Measurements from ENCODE around the gene C1QL1.

C1QL1 gene

GRCh38 chr17:44932787-44933097 lies 35.4 kb downstream of the C1QL1 start:
- no peak for TF ChIP-seq EGR1 (IDR thresholded peaks at IDR 0.05)
- no peak for TF ChIP-seq TEAD4 (IDR thresholded peaks at IDR 0.05)
- TF ChIP-seq FOXM1 (IDR thresholded peaks at IDR 0.05; ENCODE audit: borderline replicate concordance, low read depth), result no peak
- no peak for TF ChIP-seq RAD21 (IDR thresholded peaks at IDR 0.05; ENCODE audit: low read depth)
- no peak for TF ChIP-seq TCF12 (IDR thresholded peaks at IDR 0.05; ENCODE audit: low read depth)
- TF ChIP-seq YY1 (IDR thresholded peaks at IDR 0.05; ENCODE audit: low read depth), result no peak
- TF ChIP-seq REST (IDR thresholded peaks at IDR 0.05; ENCODE audit: low read depth), result no peak
- no peak for TF ChIP-seq TAF1 (IDR thresholded peaks at IDR 0.05; ENCODE audit: low read depth)
- TF ChIP-seq NFIC (IDR thresholded peaks at IDR 0.05), result no peak
- no peak for TF ChIP-seq MAX (IDR thresholded peaks at IDR 0.05)
- no peak for TF ChIP-seq CEBPB (IDR thresholded peaks at IDR 0.05)
- TF ChIP-seq EP300 (IDR thresholded peaks at IDR 0.05; ENCODE audit: borderline replicate concordance), result no peak

DNA sequence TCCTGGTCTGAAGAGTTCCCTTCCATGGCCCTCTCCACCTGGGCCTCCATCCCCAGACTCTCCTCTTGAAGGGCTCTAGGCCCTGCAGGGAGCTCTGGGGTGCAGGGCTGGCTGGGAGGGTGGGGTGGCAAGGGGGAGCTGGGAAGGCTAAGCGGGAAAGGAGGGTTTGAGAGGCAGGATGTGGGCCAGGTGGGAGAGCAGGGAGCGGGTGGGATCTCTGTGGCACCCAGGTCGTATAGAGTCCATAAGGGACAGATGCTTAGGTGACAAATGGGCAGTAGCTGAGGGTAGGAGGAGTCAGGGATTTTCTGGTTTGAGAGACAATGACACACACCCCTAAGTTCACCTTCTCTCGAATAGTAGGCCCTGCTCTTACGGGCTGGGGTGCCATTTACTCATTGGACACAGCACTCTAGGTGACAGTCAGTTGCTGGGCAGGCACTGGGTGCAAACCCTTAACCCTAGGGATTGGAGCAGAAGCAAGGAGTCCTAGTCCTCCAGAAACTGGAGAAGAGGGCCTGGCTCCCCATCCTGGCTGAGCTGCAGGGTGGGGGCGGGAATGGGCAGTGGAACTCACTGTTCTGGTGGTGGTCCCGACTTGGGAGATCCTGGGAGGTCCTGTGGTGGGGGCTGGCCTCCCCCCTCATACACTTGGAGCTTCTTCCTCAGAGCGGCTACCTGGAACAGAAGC lies 35.9 kb downstream of the C1QL1 start:
- no peak for TF ChIP-seq NFIC (IDR thresholded peaks at IDR 0.05)
- TF ChIP-seq ZBTB7A (IDR thresholded peaks at IDR 0.05; ENCODE audit: low read depth), result no peak
- TF ChIP-seq TCF12 (IDR thresholded peaks at IDR 0.05; ENCODE audit: low read depth), result no peak
- no peak for TF ChIP-seq TEAD4 (IDR thresholded peaks at IDR 0.05)
- TF ChIP-seq TAF1 (IDR thresholded peaks at IDR 0.05; ENCODE audit: low read depth), result no peak
- TF ChIP-seq CREB1 (IDR thresholded peaks at IDR 0.05; ENCODE audit: low read depth), result no peak
- no peak for TF ChIP-seq CEBPB (IDR thresholded peaks at IDR 0.05)
- TF ChIP-seq EP300 (IDR thresholded peaks at IDR 0.05; ENCODE audit: borderline replicate concordance), result no peak
- no peak for TF ChIP-seq FOXM1 (IDR thresholded peaks at IDR 0.05; ENCODE audit: borderline replicate concordance, low read depth)
- no peak for TF ChIP-seq REST (IDR thresholded peaks at IDR 0.05; ENCODE audit: low read depth)
- TF ChIP-seq EGR1 (IDR thresholded peaks at IDR 0.05), result no peak
- no peak for TF ChIP-seq RAD21 (IDR thresholded peaks at IDR 0.05; ENCODE audit: low read depth)

DNA sequence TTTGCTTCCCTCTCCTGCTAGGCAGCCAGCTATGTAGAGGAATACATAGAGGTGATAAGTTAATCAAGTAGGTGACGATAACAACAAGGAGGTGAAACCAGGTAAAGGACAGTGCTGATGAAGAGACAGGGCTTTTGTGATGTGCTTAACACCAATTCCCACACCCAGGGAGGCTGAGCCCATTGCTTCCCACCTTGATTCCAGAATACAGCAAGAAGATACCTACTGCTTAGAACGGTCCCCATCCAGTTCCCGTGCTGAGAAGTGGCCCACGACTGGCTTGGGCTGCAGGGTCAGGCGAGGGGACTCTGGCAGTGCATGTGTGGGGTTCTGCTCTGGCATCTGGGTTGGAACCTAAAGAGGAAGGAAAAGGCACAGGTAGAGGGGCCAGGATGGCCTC lies 36.7 kb downstream of the C1QL1 start:
- no peak for TF ChIP-seq MAX (IDR thresholded peaks at IDR 0.05)
- no peak for TF ChIP-seq TEAD4 (IDR thresholded peaks at IDR 0.05)
- TF ChIP-seq REST (IDR thresholded peaks at IDR 0.05; ENCODE audit: low read depth), result no peak
- no peak for TF ChIP-seq RAD21 (IDR thresholded peaks at IDR 0.05; ENCODE audit: low read depth)
- TF ChIP-seq ZBTB7A (IDR thresholded peaks at IDR 0.05; ENCODE audit: low read depth), result no peak
- no peak for TF ChIP-seq CEBPB (IDR thresholded peaks at IDR 0.05)
- TF ChIP-seq CREB1 (IDR thresholded peaks at IDR 0.05; ENCODE audit: low read depth), result no peak
- no peak for TF ChIP-seq YY1 (IDR thresholded peaks at IDR 0.05; ENCODE audit: low read depth)
- TF ChIP-seq TAF1 (IDR thresholded peaks at IDR 0.05; ENCODE audit: low read depth), result no peak
- TF ChIP-seq EGR1 (IDR thresholded peaks at IDR 0.05), result no peak
- no peak for TF ChIP-seq TCF12 (IDR thresholded peaks at IDR 0.05; ENCODE audit: low read depth)
- no peak for TF ChIP-seq EP300 (IDR thresholded peaks at IDR 0.05; ENCODE audit: borderline replicate concordance)
- no peak for TF ChIP-seq FOXM1 (IDR thresholded peaks at IDR 0.05; ENCODE audit: borderline replicate concordance, low read depth)

DNA sequence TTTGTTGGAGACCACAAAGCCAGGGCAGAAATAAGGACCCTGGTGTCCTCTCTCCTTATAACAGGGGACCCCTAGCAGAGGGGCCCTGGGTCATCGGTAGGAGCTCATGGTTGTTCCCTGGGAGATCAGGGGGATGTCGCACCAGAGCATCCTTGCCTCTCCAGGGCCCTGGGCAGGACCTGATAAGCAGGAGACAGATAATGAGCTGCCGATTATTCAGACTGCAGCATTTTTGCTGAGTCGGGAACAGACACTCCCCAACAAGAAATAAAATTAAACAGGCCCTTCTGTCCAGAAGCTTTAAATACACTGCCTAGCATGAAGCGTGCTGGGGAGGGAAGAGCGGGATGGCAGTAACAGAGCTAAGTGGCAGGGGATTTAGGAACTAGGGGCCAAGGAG lies 37.4 kb downstream of the C1QL1 start:
- TF ChIP-seq YY1 (IDR thresholded peaks at IDR 0.05; ENCODE audit: low read depth) (no peak), USF1 (IDR thresholded peaks at IDR 0.05) (no peak), FOXM1 (IDR thresholded peaks at IDR 0.05; ENCODE audit: borderline replicate concordance, low read depth) (no peak), MAX (IDR thresholded peaks at IDR 0.05) (no peak), CREB1 (IDR thresholded peaks at IDR 0.05; ENCODE audit: low read depth) (no peak), NFIC (IDR thresholded peaks at IDR 0.05) (no peak), TAF1 (IDR thresholded peaks at IDR 0.05; ENCODE audit: low read depth) (no peak), EGR1 (IDR thresholded peaks at IDR 0.05) (no peak), TCF12 (IDR thresholded peaks at IDR 0.05; ENCODE audit: low read depth) (no peak), EP300 (IDR thresholded peaks at IDR 0.05; ENCODE audit: borderline replicate concordance) (no peak), ZBTB7A (IDR thresholded peaks at IDR 0.05; ENCODE audit: low read depth) (no peak), REST (IDR thresholded peaks at IDR 0.05; ENCODE audit: low read depth) (no peak), RAD21 (IDR thresholded peaks at IDR 0.05; ENCODE audit: low read depth) (no peak), CEBPB (IDR thresholded peaks at IDR 0.05) (no peak), TEAD4 (IDR thresholded peaks at IDR 0.05) (no peak)

All from Ishikawa (cell line).